KBM-7 (cell line): ENCODE results near the gene HAP1.
"Not testable (repeated sequence)": the region's sequence is repeated elsewhere in the genome, so short reads cannot be mapped to it uniquely, and the experiment has no call there.

ENCODE experiments used
- DNase-seq: peaks from one replicate; pipeline ENCODE4 v3.0.0-alpha.2; 2015
- in situ Hi-C: fragments of 300-500 bp; cut with MboI; formaldehyde crosslinking; loops from 2 replicates; pipeline ENCODE4 v1.14.3; 2020; ENCODE audit warnings: low sequenced_read_pairs, low pct_unique_long_range_greater_than_20kb, mixed read lengths

The HAP1 gene

GRCh38 chr17:41680426-41681040, 53.9 kb downstream of the HAP1 start:
- no peak for DNase-seq
- in situ Hi-C loops = no loop called here

GRCh38 chr17:41679740-41680425, 54.6 kb downstream of the HAP1 start:
- in situ Hi-C loops = no loop called here
- DNase-seq = no peak

DNA sequence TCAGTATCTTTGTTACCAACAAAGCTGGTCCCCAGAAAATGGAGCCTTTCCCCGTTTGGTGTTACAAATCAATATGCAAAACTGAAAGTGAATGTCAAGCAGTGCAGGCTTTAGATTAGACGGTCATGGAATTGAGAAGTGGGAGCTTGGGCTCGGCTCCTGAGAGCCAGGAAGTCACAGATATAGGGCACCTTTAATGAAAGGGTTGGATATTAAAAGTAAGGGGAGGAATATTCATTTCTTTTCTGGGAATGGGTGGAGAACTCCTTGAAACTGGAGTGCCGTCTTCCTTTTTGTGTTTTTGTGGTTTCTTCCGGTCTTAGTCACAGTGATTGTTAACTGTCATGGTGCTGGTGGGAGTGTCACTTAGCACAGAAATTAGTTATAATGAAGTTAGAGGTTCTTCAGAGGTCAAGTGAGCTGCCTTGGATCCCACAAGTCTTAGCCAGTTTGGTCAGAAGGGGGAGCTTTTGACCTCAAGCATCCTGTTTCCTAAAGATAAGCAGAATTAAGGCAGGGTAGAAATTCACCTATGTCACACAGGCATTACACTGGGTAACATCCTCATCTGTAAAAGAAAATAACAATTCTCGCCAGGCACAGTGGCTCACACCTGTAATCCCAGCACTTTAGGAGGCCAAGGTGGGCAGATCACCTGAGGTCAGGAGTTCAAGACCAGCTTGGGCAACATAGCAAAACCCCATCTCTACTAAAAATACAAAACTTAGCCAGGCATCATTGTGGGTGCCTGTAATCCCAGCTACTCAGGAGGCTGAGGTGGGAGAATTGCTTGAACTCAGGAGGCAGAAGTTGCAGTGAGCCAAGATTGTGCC, 55.3 kb downstream of the HAP1 start:
- DNase-seq = peak; percentile 98
- in situ Hi-C loops = no loop called here

GRCh38 chr17:41678411-41678906, 56.0 kb downstream of the HAP1 start:
- peak; percentile 69 for DNase-seq
- in situ Hi-C loops = no loop called here

- DNase-seq = no peak
- in situ Hi-C loops = no loop called here
Observed at GRCh38 chr17:41676058-41676419, 58.4 kb downstream of the HAP1 start.

GRCh38 chr17:41675157-41676057, 59.0 kb downstream of the HAP1 start:
- in situ Hi-C loops, DNase-seq: not testable (repeated sequence)
